WTC11 (cell line): Measurements from ENCODE around the gene MAML3. TPM values are rescaled to one million over a fixed set of nuclear protein-coding genes. Genes with fewer than 3 reads are reported as not detected.

Experiments used
- ATAC-seq: fragments of 200-7000 bp; cut with Tn5 transposase; 2 replicates; pipeline ENCODE4 v1.10.0; 2021; ENCODE audit warnings: mild to moderate bottlenecking, moderate library complexity
- CTCF ChIA-PET: fragments of 300-600 bp; sonication (Branson Sonifier 250); formaldehyde crosslinking; loops from one replicate; lab custom pipeline; 2021; ENCODE audit warnings: antibody characterized with exemption; lab: Charles Lee
- POLR2A ChIA-PET: fragments of 350-600 bp; sonication (Branson Sonifier 250); formaldehyde crosslinking; loops from one replicate; lab custom pipeline; 2021; ENCODE audit warnings: antibody characterized with exemption; lab: Charles Lee
- DNase-seq: peaks from one replicate; pipeline ENCODE4 v3.0.0; 2021; ENCODE audit warnings: low spot score
- H3K27ac Mint-ChIP-seq: 2 replicates; pipeline ENCODE4 v1.8.0; 2021; ENCODE audit warnings: mixed read lengths
- H3K27me3 Mint-ChIP-seq: 2 replicates; pipeline ENCODE4 v1.8.0; 2021; ENCODE audit warnings: low read depth, mild to moderate bottlenecking, moderate library complexity, mixed read lengths
- H3K36me3 Mint-ChIP-seq: 2 replicates; pipeline ENCODE4 v1.8.0; 2021; ENCODE audit warnings: mixed read lengths
- H3K4me1 Mint-ChIP-seq: 2 replicates; pipeline ENCODE4 v1.8.0; 2022; ENCODE audit warnings: mixed read lengths
- H3K4me3 Mint-ChIP-seq: 2 replicates; pipeline ENCODE4 v1.8.0; 2021; ENCODE audit warnings: mild to moderate bottlenecking, moderate library complexity, mixed read lengths
- H3K9me3 Mint-ChIP-seq: 2 replicates; pipeline ENCODE4 v1.8.0; 2021; ENCODE audit warnings: mixed read lengths
- ATF6 ChIP-seq: sonication (generic); formaldehyde crosslinking; IDR thresholded peaks from 2 replicates; pipeline ENCODE4 v1.8.1; 2023; ENCODE audit warnings: mild to moderate bottlenecking, missing genetic modification reagents
- E2F5 ChIP-seq: sonication (generic); formaldehyde crosslinking; IDR thresholded peaks from 2 replicates; pipeline ENCODE4 v1.8.1; 2022; ENCODE audit warnings: mild to moderate bottlenecking, moderate library complexity, missing genetic modification reagents
- FOXP1 ChIP-seq: sonication (generic); formaldehyde crosslinking; IDR thresholded peaks from 2 replicates; pipeline ENCODE4 v1.8.0; 2022; ENCODE audit warnings: missing genetic modification reagents, mild to moderate bottlenecking, moderate library complexity, borderline replicate concordance
- NR3C1 ChIP-seq: sonication (generic); formaldehyde crosslinking; conservative IDR thresholded peaks from 2 replicates; pipeline ENCODE4 v1.8.1; 2023; ENCODE audit warnings: low read depth, mild to moderate bottlenecking, missing genetic modification reagents
- STAT6 ChIP-seq: sonication (generic); formaldehyde crosslinking; conservative IDR thresholded peaks from 2 replicates; pipeline ENCODE4 v1.8.1; 2023; ENCODE audit warnings: mild to moderate bottlenecking, low read depth, missing genetic modification reagents, moderate library complexity
- ZNF121 ChIP-seq: sonication (generic); formaldehyde crosslinking; IDR thresholded peaks from 2 replicates; pipeline ENCODE4 v1.8.0; 2023; ENCODE audit warnings: missing genetic modification reagents
- ZNF263 ChIP-seq: sonication (generic); formaldehyde crosslinking; IDR thresholded peaks from 2 replicates; pipeline ENCODE4 v1.8.1; 2022; ENCODE audit warnings: low read depth, mild to moderate bottlenecking, moderate library complexity, missing genetic modification reagents
- total RNA-seq: library from RNA; stranded (reverse); gene quantifications from 3 replicates; pipeline ENCODE4 v1.2.3, GENCODE V29; 2021
- TF ChIP-seq, protein P1 (sequence below): sonication (generic); formaldehyde crosslinking; IDR thresholded peaks from 2 replicates; pipeline ENCODE4 v1.8.1; 2023; ENCODE audit warnings: mild to moderate bottlenecking, missing genetic modification reagents, moderate library complexity
- TF ChIP-seq, protein P2 (sequence below): sonication (generic); formaldehyde crosslinking; IDR thresholded peaks from 2 replicates; pipeline ENCODE4 v1.8.1; 2023; ENCODE audit warnings: mild to moderate bottlenecking, missing genetic modification reagents
- TF ChIP-seq, protein P3 (sequence below): sonication (generic); formaldehyde crosslinking; IDR thresholded peaks from 2 replicates; pipeline ENCODE4 v1.8.1; 2022; ENCODE audit warnings: missing genetic modification reagents, borderline replicate concordance
- TF ChIP-seq, protein P4 (sequence below): sonication (generic); formaldehyde crosslinking; conservative IDR thresholded peaks from 2 replicates; pipeline ENCODE4 v1.8.1; 2022; ENCODE audit warnings: mild to moderate bottlenecking, missing genetic modification reagents
- TF ChIP-seq, protein P5 (sequence below): sonication (generic); formaldehyde crosslinking; IDR thresholded peaks from 2 replicates; pipeline ENCODE4 v1.8.0; 2023; ENCODE audit warnings: mild to moderate bottlenecking, missing genetic modification reagents
- TF ChIP-seq, protein P6 (sequence below): fragments of 250-450 bp; sonication (Bioruptor Pico); IDR thresholded peaks from 2 replicates; pipeline ENCODE4 v1.9.0; 2021; ENCODE audit warnings: mild to moderate bottlenecking

The MAML3 gene
- total RNA-seq, 1 experiment from 2014 or later, result 7.4 TPM

DNA sequence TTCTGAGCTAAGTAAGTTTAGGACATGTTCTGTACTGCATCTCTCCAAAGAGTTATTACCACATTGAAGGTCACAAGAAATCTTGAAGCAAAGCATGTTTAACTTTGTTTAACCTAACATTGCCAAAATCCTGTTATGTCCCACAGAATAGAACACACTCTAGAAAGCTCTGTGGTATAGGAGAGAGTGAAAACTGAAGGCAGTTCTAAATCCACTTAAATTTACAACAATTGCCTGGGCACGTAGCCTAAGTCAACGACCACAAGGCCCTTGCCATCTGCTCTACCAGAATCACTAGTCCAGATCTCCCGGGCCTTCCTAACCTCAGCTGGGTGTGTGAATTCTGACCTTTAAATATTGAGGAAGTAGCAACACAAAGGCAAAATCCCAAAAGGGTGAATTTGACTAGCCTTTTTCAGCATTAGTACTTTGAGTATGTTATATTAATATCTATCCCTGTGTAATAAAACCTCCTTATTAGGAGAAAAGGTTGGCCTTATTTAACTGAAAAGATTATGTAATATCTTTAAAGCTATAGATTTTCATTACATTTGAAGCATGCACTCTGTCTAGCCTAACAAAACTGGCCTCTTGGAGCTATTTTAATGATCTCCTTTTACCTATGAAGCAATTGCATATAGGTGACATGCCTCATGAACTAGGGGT is 4.5 kb upstream of the MAML3 start (continued):
- TF ChIP-seq E2F5 (CRISPR knock-in tag) (no peak), ZNF121 (CRISPR knock-in tag) (no peak)
- TF ChIP-seq, protein P1, sequence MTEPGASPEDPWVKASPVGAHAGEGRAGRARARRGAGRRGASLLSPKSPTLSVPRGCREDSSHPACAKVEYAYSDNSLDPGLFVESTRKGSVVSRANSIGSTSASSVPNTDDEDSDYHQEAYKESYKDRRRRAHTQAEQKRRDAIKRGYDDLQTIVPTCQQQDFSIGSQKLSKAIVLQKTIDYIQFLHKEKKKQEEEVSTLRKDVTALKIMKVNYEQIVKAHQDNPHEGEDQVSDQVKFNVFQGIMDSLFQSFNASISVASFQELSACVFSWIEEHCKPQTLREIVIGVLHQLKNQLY, result no peak

DNA sequence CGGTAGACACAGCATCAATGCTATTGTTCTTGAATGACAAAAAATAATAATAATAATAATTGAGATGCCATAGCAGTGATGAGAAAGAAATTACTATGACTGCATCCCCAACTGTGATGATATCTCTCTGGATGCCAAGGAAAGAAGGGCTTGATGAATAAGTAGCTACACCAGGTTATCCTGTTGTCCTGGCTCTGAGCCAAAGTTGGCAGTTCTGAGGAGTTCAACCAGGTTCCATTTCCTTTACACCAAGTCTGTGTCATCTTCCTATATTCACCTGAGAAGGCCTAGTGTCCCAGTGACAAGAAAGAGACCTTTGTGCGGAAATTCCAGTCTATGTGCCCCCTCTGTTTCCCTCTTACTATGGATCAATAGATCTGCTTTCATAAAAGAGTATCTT is 3.4 kb upstream of the MAML3 start:
- TF ChIP-seq, protein P2, sequence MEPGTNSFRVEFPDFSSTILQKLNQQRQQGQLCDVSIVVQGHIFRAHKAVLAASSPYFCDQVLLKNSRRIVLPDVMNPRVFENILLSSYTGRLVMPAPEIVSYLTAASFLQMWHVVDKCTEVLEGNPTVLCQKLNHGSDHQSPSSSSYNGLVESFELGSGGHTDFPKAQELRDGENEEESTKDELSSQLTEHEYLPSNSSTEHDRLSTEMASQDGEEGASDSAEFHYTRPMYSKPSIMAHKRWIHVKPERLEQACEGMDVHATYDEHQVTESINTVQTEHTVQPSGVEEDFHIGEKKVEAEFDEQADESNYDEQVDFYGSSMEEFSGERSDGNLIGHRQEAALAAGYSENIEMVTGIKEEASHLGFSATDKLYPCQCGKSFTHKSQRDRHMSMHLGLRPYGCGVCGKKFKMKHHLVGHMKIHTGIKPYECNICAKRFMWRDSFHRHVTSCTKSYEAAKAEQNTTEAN, result no peak
- TF ChIP-seq FOXP1, result no peak
- no peak for TF ChIP-seq STAT6 (CRISPR knock-in tag)
- no peak for ATAC-seq
- Mint-ChIP-seq H3K4me3 (no peak overlapping the region), H3K9me3 (0 out of 2 replicates have a peak, but pooled peaks cover 6% of the 10 kb centered on the region), H3K36me3 (no peaks in the 10 kb centered on the region), H3K27me3 (peaks cover 6% of the 10 kb centered on the region; the same call in 1 of the 2 replicates), H3K4me1 (no peaks in the 10 kb centered on the region), H3K27ac (no peak overlapping the region)
- no peak for DNase-seq
- ChIA-PET POLR2A (no interaction called here), CTCF (no interaction called here)

- no peaks in the 10 kb centered on the region for H3K36me3 Mint-ChIP-seq
- DNase-seq (no peak), ATAC-seq (no peak)
- CTCF ChIA-PET, result interaction anchor here (1.6 kb wide), 1 partner anchor 95 kb away, joined by 5 read pairs; no protein-coding TSS in a partner anchor
- peaks cover 6% of the 10 kb centered on the region; the same call in 1 of the 2 replicates for H3K27me3 Mint-ChIP-seq
- no peak overlapping the region for H3K4me3 Mint-ChIP-seq
- POLR2A ChIA-PET, result no interaction called here
- H3K9me3 Mint-ChIP-seq, result 0 out of 2 replicates have a peak, but pooled peaks cover 6% of the 10 kb centered on the region
- no peak overlapping the region for H3K27ac Mint-ChIP-seq
- TF ChIP-seq, protein P3, sequence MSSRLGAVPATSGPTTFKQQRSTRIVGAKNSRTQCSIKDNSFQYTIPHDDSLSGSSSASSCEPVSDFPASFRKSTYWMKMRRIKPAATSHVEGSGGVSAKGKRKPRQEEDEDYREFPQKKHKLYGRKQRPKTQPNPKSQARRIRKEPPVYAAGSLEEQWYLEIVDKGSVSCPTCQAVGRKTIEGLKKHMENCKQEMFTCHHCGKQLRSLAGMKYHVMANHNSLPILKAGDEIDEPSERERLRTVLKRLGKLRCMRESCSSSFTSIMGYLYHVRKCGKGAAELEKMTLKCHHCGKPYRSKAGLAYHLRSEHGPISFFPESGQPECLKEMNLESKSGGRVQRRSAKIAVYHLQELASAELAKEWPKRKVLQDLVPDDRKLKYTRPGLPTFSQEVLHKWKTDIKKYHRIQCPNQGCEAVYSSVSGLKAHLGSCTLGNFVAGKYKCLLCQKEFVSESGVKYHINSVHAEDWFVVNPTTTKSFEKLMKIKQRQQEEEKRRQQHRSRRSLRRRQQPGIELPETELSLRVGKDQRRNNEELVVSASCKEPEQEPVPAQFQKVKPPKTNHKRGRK, result no peak
- TF ChIP-seq, protein P4, sequence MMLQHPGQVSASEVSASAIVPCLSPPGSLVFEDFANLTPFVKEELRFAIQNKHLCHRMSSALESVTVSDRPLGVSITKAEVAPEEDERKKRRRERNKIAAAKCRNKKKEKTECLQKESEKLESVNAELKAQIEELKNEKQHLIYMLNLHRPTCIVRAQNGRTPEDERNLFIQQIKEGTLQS (CRISPR knock-in tag), result no peak
- TF ChIP-seq NR3C1 (CRISPR knock-in tag) (no peak), ZNF263 (CRISPR knock-in tag) (no peak), ATF6 (no peak)
- TF ChIP-seq, protein P5, sequence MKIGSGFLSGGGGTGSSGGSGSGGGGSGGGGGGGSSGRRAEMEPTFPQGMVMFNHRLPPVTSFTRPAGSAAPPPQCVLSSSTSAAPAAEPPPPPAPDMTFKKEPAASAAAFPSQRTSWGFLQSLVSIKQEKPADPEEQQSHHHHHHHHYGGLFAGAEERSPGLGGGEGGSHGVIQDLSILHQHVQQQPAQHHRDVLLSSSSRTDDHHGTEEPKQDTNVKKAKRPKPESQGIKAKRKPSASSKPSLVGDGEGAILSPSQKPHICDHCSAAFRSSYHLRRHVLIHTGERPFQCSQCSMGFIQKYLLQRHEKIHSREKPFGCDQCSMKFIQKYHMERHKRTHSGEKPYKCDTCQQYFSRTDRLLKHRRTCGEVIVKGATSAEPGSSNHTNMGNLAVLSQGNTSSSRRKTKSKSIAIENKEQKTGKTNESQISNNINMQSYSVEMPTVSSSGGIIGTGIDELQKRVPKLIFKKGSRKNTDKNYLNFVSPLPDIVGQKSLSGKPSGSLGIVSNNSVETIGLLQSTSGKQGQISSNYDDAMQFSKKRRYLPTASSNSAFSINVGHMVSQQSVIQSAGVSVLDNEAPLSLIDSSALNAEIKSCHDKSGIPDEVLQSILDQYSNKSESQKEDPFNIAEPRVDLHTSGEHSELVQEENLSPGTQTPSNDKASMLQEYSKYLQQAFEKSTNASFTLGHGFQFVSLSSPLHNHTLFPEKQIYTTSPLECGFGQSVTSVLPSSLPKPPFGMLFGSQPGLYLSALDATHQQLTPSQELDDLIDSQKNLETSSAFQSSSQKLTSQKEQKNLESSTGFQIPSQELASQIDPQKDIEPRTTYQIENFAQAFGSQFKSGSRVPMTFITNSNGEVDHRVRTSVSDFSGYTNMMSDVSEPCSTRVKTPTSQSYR (CRISPR knock-in tag), result no peak
- TF ChIP-seq, protein P6, sequence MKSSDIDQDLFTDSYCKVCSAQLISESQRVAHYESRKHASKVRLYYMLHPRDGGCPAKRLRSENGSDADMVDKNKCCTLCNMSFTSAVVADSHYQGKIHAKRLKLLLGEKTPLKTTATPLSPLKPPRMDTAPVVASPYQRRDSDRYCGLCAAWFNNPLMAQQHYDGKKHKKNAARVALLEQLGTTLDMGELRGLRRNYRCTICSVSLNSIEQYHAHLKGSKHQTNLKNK (CRISPR knock-in tag), result no peak
- no peaks in the 10 kb centered on the region for H3K4me1 Mint-ChIP-seq
Measured at GRCh38 chr4:140156529-140157171, 2.7 kb upstream of the MAML3 start.
